A549 treated with AZD9567 at 1 μM for 4 hours (cell line): ENCODE measurements around the gene ZNF585A. TPM values are rescaled to one million over a fixed set of nuclear protein-coding genes. Genes with fewer than 3 reads are reported as not detected.

Experiments used
- total RNA-seq: library from RNA; stranded (reverse); fragments of 200-300 nt; extraction: Qiagen RNA extraction; gene quantifications from 5 replicates; pipeline ENCODE4 v1.2.3, GENCODE V29; 2022; ENCODE audit not compliant: insufficient read depth

The ZNF585A gene
- total RNA-seq, result 5.3 to 6.4 TPM (median 6.0 TPM) in 5 replicates

GRCh38 chr19:37172368-37173366 lies at the start of gene ZNF585A:
TSS of gene ZNF585A (minus strand) at chr19:37172695. CDS start at chr19:37169910, 2,785 bp downstream.

GRCh38 chr19:37217775-37218591 lies 45.5 kb upstream of the ZNF585A start, which contains the start of gene ZNF383:
TSS of gene ZNF383 (plus strand) at chr19:37218214. CDS start at chr19:37230454, 12,240 bp downstream.

Other genes starting within 250 kb of the ZNF585A start
- gene ZNF420, start 94.3 kb downstream of the ZNF585A start, total RNA-seq, result 4.2 to 6.4 TPM (median 4.6 TPM) in 5 replicates
- 2.4 to 3.1 TPM (median 3.0 TPM) in 5 replicates for gene ZNF585B, start 37.8 kb upstream of the ZNF585A start, total RNA-seq
- 6.3 to 7.5 TPM (median 6.6 TPM) in 5 replicates for gene ZNF383, start 45.5 kb upstream of the ZNF585A start, total RNA-seq
- 2.2 to 9.7 TPM (median 3.3 TPM) in 5 replicates for gene ZNF527, start 198.4 kb upstream of the ZNF585A start, total RNA-seq